Mesenteric fat pad (tissue), 1 donor: ENCODE data around the gene ATOSB. TPM values are rescaled to one million over a fixed set of nuclear protein-coding genes. Genes with fewer than 3 reads are reported as not detected.

ENCODE experiments used
- DNase-seq: peaks from one replicate; pipeline ENCODE4 v3.0.0-alpha.2; 2020; ENCODE audit warnings: low spot score
- total RNA-seq: library from RNA; stranded (reverse); fragmentation: NEBNext Ultra II Directional; extraction: Animal tissue kit (Norgen Biotek cat#: 25700); gene quantifications from one replicate; pipeline ENCODE4 v1.2.1, GENCODE V29; 2021
- donor health status: DM: yes; HTN: yes; CAD: no.

The ATOSB gene
- total RNA-seq, 1 donor from 2014 or later, result 27.7 TPM

GRCh38 chr9:35114840-35115628, 628 bp downstream of the ATOSB start:
- DNase-seq, result no peak

- DNase-seq, result peak; percentile 91
Measured at GRCh38 chr9:35114113-35114839, 1.4 kb downstream of the ATOSB start.

DNA sequence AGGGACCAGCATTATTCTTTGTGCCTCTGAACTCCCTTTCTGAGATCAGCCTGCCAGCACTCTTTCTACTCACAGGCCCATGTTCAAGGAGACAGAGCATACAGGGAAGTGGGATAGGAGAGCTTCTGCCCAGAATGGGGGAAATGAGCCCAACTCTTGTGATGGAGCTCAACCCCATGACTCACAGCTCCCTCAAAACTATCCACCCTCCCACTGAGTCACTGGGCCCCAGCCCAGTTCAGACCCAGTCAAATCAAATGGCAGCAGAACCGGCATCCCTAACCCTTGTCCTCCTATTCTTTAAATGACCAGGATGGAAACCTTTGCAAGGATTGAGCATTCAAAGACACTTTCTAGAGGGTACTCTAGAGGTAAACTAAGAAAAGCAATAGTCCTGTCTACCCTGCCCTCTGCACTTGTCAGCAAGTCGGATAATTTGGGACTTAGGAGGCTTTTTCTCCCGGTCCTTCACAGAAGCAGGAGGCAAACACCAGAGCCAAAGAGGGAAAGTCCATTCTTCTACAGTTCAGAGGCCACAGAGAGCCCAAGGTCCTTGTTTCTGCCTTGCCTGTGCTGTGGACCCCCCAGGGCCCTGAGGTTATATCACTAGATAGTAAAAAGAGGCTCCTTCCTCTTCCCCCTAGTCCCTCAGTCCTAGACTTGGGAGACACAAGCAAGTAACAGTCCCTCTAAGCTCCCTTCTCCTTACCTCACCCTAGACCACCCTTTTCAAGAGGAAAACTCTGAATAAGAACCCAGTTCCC, 3.2 kb downstream of the ATOSB start:
- peak; percentile 62 for DNase-seq

DNA sequence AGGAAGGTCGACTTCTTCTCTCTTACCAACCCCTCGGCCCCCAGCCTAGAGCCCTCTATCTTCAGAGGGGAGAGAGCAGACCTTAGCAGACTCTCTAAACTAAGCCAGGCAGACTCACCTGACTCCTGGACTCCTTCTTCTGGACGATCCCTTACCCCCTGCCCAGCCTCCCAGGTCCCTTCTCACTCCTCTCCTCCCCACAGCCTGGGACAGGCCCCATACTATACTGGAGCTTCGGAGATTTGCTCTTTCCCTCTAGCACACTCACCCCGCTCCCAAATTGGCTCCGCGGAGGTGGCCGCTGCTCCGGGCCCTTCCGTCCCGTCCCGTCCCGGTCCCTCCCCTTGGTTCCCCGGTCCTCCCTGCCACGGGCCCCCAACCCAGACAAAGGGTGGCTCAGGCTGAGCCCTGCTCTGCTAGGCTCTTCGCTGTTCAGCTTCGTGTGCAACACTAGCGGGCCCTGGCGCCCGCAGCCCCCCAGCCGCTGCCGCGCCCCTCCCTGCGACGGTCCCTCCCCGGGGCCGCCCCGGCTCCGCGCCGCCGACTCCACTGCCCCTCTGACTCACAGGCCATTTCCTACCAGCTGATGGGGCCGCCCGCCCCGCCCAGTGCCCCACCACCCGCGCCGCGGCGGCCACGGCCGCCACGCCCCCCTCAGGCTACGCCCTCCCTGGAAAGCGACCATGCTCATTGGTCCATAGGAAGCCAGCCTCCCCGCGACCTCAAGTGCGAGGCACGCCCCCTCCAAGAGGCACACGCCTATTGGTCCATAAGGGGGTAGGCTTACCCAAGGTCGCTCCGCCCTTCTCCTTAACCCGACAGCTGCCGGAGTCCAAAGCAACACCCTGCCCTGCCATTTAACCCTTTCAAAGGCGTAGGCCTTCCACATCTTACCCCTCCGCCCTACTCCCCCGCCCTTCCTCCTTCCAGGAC, 4.4 kb downstream of the ATOSB start:
- DNase-seq, result peak; percentile 99

- DNase-seq, result peak; percentile 81
Measured at GRCh38 chr9:35110327-35110761, 5.3 kb downstream of the ATOSB start.

DNA sequence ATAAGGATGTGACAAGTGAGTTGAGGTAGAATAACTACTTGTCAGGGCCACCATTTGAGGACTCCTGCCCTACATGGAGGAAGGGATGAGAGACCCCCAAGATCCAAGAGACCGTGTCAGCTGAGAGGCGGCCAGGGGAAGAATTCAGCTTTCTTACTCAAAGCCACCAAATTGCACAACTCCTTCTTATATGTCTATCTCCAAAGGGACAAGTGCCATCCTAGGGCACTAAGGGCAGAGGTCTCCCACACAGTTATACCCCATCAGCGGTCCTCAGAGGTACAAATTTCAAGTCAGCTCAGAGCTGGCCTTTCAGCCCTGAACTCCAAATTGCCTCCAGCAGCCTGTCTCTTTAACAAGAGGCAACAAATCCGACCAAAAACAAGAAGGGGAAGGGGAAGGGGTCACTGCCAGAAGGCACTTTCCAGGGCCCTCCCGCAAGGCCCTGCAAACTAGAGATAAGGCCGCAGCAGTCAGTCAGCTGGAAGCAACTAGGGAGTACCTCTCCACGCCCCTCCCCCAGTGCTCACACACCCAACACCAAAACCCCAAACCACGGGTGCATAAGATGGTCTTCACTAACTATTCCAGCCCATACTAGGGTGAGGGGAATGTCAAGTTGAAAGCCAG, 6.6 kb downstream of the ATOSB start:
- peak; percentile 55 for DNase-seq

- peak; percentile 47 for DNase-seq
Measured at GRCh38 chr9:35108461-35108860, 7.2 kb downstream of the ATOSB start.

DNA sequence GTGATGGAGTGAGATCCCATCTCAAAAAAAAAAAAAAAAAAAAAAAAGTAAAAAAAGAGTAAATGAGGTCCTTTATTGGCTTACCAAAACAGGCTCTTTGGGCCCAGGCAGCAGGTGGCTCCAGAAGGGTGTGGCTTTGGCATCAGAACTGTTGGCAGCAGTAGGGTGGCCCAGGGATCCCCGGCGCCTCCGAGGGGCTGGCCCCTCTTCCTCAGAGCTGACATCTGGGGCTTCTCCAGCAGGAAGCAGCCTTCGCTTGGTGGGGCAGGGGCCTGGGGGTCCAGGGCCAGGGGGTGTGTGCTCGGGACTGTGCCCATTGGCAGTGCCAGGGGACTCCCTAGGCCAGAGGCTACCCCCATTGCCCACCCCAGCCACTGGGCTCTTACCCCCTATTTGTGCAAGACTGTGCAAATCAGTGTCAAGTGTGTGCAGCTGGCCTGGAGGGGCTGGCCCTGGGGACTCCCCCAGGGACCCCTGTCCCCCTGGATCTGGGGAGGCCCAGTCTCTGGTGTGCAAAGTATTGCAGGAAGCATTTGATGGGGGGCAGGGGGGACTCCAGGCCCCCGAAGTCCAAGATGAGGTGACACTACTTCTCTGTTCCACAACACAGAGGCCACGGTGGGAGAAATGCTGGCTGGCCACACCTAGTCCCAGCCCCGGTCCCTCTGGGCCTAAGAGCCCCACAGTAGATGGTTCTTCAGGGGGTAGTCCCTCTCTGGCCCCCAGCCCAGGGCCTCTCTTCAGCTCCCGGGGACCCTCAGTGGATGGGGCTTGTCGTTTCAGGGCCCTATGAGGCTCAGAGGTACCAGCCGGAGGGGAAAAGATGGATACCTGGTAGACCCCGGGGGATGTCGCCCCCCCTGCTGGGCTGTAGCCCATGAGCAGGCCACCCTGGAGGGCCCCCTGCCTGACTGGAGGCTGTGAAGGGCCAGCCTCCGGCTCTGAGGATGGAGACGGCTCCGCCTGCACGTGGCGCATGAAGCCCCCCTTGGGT, 8.1 kb downstream of the ATOSB start:
- DNase-seq, result peak; percentile 86

DNA sequence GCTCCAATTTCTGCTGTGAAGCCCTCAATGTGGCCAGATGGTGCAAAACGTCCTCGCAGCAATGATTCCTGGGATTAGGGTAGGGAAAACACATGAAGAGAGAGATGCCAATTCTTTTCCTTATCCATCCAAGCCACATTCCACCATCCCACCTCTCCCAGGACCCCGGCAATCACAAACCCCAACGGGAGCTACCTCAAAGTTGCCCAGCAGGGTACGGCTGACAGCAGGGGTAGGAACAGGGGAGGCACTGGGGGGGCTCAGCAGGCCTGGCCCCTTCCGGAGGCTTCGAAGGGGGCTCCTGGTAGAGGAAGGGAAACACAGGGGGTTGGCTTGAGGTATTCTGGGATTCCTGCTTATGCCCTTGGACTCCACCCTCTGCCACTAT, 9.3 kb downstream of the ATOSB start:
- no peak for DNase-seq

DNA sequence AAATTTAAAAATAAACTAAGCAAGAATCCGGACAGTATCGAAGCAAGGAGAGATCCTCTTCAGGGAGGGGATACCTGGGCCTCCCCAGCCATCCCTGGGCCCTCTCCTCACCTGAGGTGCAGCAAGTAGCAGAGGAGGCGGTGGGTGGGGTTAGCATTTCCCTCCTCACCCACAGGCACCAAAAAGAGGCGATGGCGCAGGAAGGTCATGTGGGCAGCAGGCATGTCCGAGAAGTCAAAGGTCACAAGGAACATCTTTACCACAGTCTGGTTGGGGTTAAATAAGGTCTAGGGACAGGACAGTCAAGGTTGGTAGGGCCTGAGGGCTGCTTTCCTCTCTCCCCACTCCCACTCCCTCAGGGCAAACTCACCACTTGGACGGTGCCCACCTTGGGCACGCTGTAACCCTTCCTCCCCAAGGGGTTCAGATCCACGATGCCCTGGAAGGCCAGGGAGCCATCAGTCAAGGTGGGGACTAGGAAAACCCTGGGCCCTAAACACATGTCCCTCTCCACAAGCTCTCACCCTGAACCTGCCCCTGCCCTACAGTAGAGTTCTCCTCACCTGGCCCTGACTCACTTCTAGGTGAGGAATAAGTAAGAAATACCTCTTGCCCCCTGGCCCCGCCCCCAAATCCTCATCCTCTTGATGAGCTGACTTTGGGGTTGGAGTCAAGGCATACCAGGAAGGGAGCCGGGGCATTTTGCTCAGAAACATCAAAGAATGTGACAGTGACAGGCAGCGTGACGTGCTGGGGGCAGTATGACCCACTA, 9.9 kb downstream of the ATOSB start:
- no peak for DNase-seq

DNA sequence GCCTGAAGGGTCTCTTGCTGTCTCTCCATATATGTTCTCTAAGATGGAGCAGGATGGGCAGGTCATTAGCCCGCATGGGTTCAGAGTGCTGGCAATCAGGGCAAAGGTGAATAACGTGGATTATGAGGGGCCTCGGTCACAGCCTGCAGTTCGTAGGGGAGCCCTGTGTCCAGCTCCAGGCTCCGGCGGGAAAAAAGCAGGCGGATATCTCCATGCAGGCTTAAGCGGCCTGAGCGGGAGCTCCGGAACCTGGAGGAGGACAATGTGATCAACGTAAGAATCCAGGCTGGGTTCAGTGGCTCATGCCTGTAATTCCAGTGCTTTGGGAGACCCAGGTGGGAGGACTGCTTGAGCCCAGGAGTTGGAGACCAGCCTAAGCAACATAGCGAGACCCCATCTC, 10.5 kb downstream of the ATOSB start:
- no peak for DNase-seq

DNA sequence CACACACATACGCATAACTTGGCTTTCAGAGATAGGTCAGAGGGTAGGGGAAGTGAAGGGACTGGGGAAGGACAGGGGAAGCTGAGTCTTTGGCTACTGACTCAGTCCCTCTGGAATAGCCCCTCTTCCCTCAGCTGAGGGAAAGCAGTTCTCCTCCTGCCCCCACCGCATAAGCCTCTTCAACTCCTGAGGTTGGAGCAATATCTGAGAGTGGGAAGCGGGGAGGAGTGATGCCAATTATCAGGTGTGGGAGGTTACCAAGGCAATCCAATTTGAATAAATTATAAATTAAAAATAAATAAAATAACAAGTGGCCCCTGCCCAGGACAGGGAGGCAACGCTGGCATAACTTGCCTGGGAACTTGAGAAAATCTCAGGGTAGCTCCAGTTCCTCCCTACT, 11.1 kb downstream of the ATOSB start:
- DNase-seq, result no peak

GRCh38 chr9:35103660-35104191, 11.9 kb downstream of the ATOSB start:
- DNase-seq, result no peak

DNA sequence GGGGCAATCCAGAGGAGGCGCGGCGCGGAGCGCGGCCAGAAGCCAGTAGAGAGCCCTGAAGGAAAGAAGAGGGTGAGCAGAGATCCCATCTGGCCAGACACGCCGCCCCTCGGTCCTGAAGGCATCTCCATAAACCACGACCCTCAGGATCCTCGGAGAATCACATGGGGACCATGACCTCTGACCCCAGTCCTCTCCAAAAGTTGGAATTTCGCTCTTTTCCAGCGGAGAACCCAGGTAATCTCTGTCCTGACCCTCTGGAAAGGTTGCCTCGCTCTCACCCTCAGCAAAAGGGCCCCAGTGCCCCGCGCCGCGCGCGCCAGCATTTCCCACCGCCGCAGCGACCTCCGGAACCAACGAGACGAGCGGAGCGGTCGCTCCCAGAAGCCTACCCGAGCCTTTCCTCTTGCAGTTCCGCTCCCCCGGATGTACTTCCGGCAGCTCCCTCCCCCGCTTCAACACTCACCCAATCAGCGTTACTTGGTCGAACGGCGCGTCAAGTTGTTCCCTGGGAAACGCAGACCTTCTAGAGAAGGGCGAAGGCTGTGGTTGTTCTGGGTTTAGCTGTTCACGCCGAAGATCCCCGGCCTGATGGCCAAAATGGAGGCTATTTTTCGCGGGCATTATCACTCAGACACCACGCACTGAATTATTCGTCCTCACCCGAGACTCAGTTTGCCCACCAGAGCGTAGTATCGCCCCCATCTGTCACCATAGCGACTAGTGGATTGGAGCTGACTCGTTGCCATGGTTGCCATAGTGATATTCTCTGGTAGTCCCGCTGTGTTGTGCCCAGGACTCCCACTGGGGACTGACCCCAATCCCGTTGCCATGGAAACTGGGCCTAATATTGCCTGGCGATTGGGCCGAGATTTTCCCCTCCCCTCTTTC, 12.6 kb downstream of the ATOSB start, which contains the start of gene STOML2:
TSS of gene STOML2 (minus strand) at position 363 of the 891 bp plus-strand sequence. CDS start at position 326, 37 bp downstream.
- peak; percentile 94 for DNase-seq

- no peak for DNase-seq
Measured at GRCh38 chr9:35102465-35102768, 13.2 kb downstream of the ATOSB start.

DNA sequence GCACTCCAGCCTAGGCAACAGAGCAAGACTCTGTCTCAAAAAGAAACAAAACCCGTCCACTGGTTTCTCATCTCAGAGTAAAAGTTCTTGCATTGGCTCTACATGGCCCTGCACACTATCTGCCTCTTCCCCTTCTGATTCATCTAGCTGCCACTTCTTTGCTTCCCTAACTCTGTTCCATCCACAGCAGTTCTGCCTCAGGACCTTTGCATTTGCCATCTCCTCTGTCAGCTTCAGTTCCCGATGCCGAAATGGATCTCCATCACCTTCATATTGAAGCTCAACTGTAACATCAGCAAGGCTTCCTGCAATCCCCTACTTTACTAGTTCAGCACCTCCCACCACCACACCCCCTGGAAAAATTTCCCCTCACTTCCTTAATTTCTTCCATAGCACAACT, 18.1 kb downstream of the ATOSB start:
- no peak for DNase-seq
